Measurements from ENCODE around the gene SKA2. TPM values are rescaled to one million over a fixed set of nuclear protein-coding genes. Genes with fewer than 3 reads are reported as not detected.
"Not testable (repeated sequence)": the region's sequence is repeated elsewhere in the genome, so short reads cannot be mapped to it uniquely, and the experiment has no call there.

Gene SKA2
- total RNA-seq, 1 experiment from 2014 or later, result 91.9 TPM

- no peak overlapping the region for H3K14ac ChIP-seq (ENCODE audit: insufficient read depth, low read length)
- H3K9me3 Mint-ChIP-seq, result no peaks in the 10 kb centered on the region
- H3K9me3 ChIP-seq (ENCODE audit: control insufficient read depth, low read depth, low read length), result no peaks in the 10 kb centered on the region
- H2AFZ ChIP-seq (ENCODE audit: low read length), result no peak overlapping the region
- no peaks in the 10 kb centered on the region for H3K23me2 ChIP-seq (ENCODE audit: insufficient read length, low read depth, low read length, poor library complexity, severe bottlenecking)
- no peak overlapping the region for H2AK5ac ChIP-seq (ENCODE audit: insufficient read length, low read length)
- no peak overlapping the region for H3K27ac ChIP-seq (ENCODE audit: insufficient read length, low read depth, low read length)
- H3T11ph ChIP-seq (ENCODE audit: low read length), result no peak overlapping the region
- H3K4ac ChIP-seq (ENCODE audit: low read depth, low read length), result no peak overlapping the region
- H3K27ac Mint-ChIP-seq, result 0 out of 7 replicates have a peak overlapping the region, but pooled peaks of 1 of the 3 experiments have one; percentile 45
- H3K27me3 ChIP-seq (ENCODE audit: insufficient read depth, low read length), result no peaks in the 10 kb centered on the region; the same call in 1 of the 2 replicates
- no peak overlapping the region for H3K56ac ChIP-seq (ENCODE audit: insufficient read length, low read depth, low read length)
- peaks cover 15% of the 10 kb centered on the region for H3K79me1 ChIP-seq (ENCODE audit: insufficient read depth, low read depth, low read length, poor library complexity, severe bottlenecking)
- H4K20me1 ChIP-seq (ENCODE audit: control insufficient read depth, insufficient read depth, insufficient read length), result no peaks in the 10 kb centered on the region
- H3K4me1 Mint-ChIP-seq, result peaks cover 0 to 4% of the 10 kb centered on the region in 2 experiments; a peak in 1 of 4 replicates
- no peak overlapping the region for H2BK20ac ChIP-seq (ENCODE audit: low read depth, low read length, poor library complexity, severe bottlenecking)
- no CpG with 5 or more reads among the region's 4 CpGs for WGBS (ENCODE audit: extremely low coverage, insufficient read length, low lambda C conversion rate)
- H4K5ac ChIP-seq (ENCODE audit: insufficient read length, low read depth, low read length), result no peak overlapping the region
- no peak overlapping the region for H2BK12ac ChIP-seq (ENCODE audit: insufficient read length, low read depth, low read length)
- no peak overlapping the region for H2BK120ac ChIP-seq (ENCODE audit: low read depth, low read length, poor library complexity, severe bottlenecking)
- TF ChIP-seq CTCF (conservative IDR thresholded peaks at IDR 0.05), result no peak
- no peak overlapping the region for H3K9ac ChIP-seq (ENCODE audit: extremely low read depth, insufficient read length, low read length)
- no peak overlapping the region for H2BK5ac ChIP-seq (ENCODE audit: insufficient read length, low read length)
- peaks cover 0 to 19% (median 16%) of the 10 kb centered on the region in 3 experiments; a peak in 5 of 7 replicates for H3K36me3 Mint-ChIP-seq (ENCODE audit: insufficient read depth in 1 of 3, low read depth in 3 of 3)
- no peak overlapping the region for H2BK15ac ChIP-seq (ENCODE audit: low read depth, low read length)
- H3K27me3 Mint-ChIP-seq (ENCODE audit: low read depth), result no peaks in the 10 kb centered on the region
- H3K79me2 ChIP-seq (ENCODE audit: insufficient read depth, low read length), result peaks cover 9% of the 10 kb centered on the region; the same call in 1 of the 2 replicates
- H3K4me2 ChIP-seq (ENCODE audit: insufficient read depth, insufficient read length, low read length), result no peak overlapping the region
- DNase-seq, result no peak
- no peak overlapping the region for H3K4me3 Mint-ChIP-seq
- no peaks in the 10 kb centered on the region for H3K4me1 ChIP-seq (ENCODE audit: insufficient read depth, low read length)
- no peak overlapping the region for H4K91ac ChIP-seq (ENCODE audit: insufficient read length, low read depth, low read length)
- no peak overlapping the region for H3K18ac ChIP-seq (ENCODE audit: insufficient read length, low read depth, low read length)
- no peak overlapping the region for H3K23ac ChIP-seq (ENCODE audit: insufficient read length, low read depth, low read length)
- no peak overlapping the region for H4K8ac ChIP-seq (replicated peaks; ENCODE audit: insufficient read length, low read depth, low read length)
Measured at GRCh38 chr17:59139939-59140338, 15.0 kb downstream of the SKA2 start.

- H3K18ac ChIP-seq (ENCODE audit: insufficient read length, low read depth, low read length); H3K4me1 ChIP-seq (ENCODE audit: insufficient read depth, low read length); H4K5ac ChIP-seq (ENCODE audit: insufficient read length, low read depth, low read length); H2BK5ac ChIP-seq (ENCODE audit: insufficient read length, low read length); H3K23ac ChIP-seq (ENCODE audit: insufficient read length, low read depth, low read length); H3K9me3 ChIP-seq (ENCODE audit: control insufficient read depth, low read depth, low read length); H3K27me3 Mint-ChIP-seq (ENCODE audit: low read depth); H3K14ac ChIP-seq (ENCODE audit: insufficient read depth, low read length); H3K9me3 Mint-ChIP-seq; H3K4me1 Mint-ChIP-seq; H2BK20ac ChIP-seq (ENCODE audit: low read depth, low read length, poor library complexity, severe bottlenecking); H3K36me3 Mint-ChIP-seq (ENCODE audit: insufficient read depth in 1 of 3, low read depth in 3 of 3); H2BK12ac ChIP-seq (ENCODE audit: insufficient read length, low read depth, low read length); H4K8ac ChIP-seq (replicated peaks; ENCODE audit: insufficient read length, low read depth, low read length); H2BK15ac ChIP-seq (ENCODE audit: low read depth, low read length); H2BK120ac ChIP-seq (ENCODE audit: low read depth, low read length, poor library complexity, severe bottlenecking); H3K27ac ChIP-seq (ENCODE audit: insufficient read length, low read depth, low read length); H3T11ph ChIP-seq (ENCODE audit: low read length); H3K79me2 ChIP-seq (ENCODE audit: insufficient read depth, low read length); H3K23me2 ChIP-seq (ENCODE audit: insufficient read length, low read depth, low read length, poor library complexity, severe bottlenecking); H3K4me3 Mint-ChIP-seq; H4K91ac ChIP-seq (ENCODE audit: insufficient read length, low read depth, low read length); H4K20me1 ChIP-seq (ENCODE audit: control insufficient read depth, insufficient read depth, insufficient read length); H3K9ac ChIP-seq (ENCODE audit: extremely low read depth, insufficient read length, low read length); H2AFZ ChIP-seq (ENCODE audit: low read length); DNase-seq; H3K4me2 ChIP-seq (ENCODE audit: insufficient read depth, insufficient read length, low read length); H3K27me3 ChIP-seq (ENCODE audit: insufficient read depth, low read length); H3K4ac ChIP-seq (ENCODE audit: low read depth, low read length); H3K56ac ChIP-seq (ENCODE audit: insufficient read length, low read depth, low read length); H2AK5ac ChIP-seq (ENCODE audit: insufficient read length, low read length): not testable (repeated sequence)
- H3K27ac Mint-ChIP-seq, result peak overlapping the region in 2 of 3 experiments; percentile 60 to 62; a peak in 1 of 7 replicates
- H3K79me1 ChIP-seq (ENCODE audit: insufficient read depth, low read depth, low read length, poor library complexity, severe bottlenecking), result peaks cover 16% of the 10 kb centered on the region
- WGBS (ENCODE audit: extremely low coverage, insufficient read length, low lambda C conversion rate), result no CpG with 5 or more reads among the region's 10 CpGs
Measured at GRCh38 chr17:59138339-59138738, 16.6 kb downstream of the SKA2 start.

Measured in H9 (cell line).